GM21367 (cell line): Measurements from ENCODE around the gene TMOD2.
"Not testable (repeated sequence)": the region's sequence is repeated elsewhere in the genome, so short reads cannot be mapped to it uniquely, and the experiment has no call there.

Experiments used
- ATAC-seq: cut with Tn5 transposase; IDR thresholded peaks from one replicate; pipeline ENCODE4 v1.9.1; 2021; ENCODE audit not compliant: unreplicated experiment

The TMOD2 gene

GRCh38 chr15:51770902-51771301, 19.5 kb downstream of the TMOD2 start:
- ATAC-seq = no peak

GRCh38 chr15:51771773-51772172, 20.4 kb downstream of the TMOD2 start:
- no peak for ATAC-seq

GRCh38 chr15:51774916-51775315, 23.5 kb downstream of the TMOD2 start:
- ATAC-seq = no peak

GRCh38 chr15:51775967-51776816, 24.8 kb downstream of the TMOD2 start:
- peak; percentile 50 for ATAC-seq

GRCh38 chr15:51776952-51777569, 25.7 kb downstream of the TMOD2 start:
- ATAC-seq = peak; percentile 55

- ATAC-seq = no peak
Observed at GRCh38 chr15:51780636-51781035, 29.2 kb downstream of the TMOD2 start.

- no peak for ATAC-seq
Observed at GRCh38 chr15:51781506-51781905, 30.1 kb downstream of the TMOD2 start.

- no peak for ATAC-seq
Observed at GRCh38 chr15:51782357-51782896, 31.0 kb downstream of the TMOD2 start.

- no peak for ATAC-seq
Observed at GRCh38 chr15:51783967-51784366, 32.6 kb downstream of the TMOD2 start.

- ATAC-seq = not testable (repeated sequence)
Observed at GRCh38 chr15:51787130-51787529, 35.7 kb downstream of the TMOD2 start.

GRCh38 chr15:51792474-51792873, 41.1 kb downstream of the TMOD2 start:
- not testable (repeated sequence) for ATAC-seq

GRCh38 chr15:51793521-51794305, 42.3 kb downstream of the TMOD2 start:
- no peak for ATAC-seq

GRCh38 chr15:51796847-51797401, 45.5 kb downstream of the TMOD2 start:
- no peak for ATAC-seq

- no peak for ATAC-seq
Observed at GRCh38 chr15:51798281-51798680, 46.9 kb downstream of the TMOD2 start.

GRCh38 chr15:51799282-51800252, 48.2 kb downstream of the TMOD2 start:
- no peak for ATAC-seq

- ATAC-seq = no peak
Observed at GRCh38 chr15:51801391-51801835, 50.0 kb downstream of the TMOD2 start.

GRCh38 chr15:51802593-51802992, 51.2 kb downstream of the TMOD2 start:
- no peak for ATAC-seq

GRCh38 chr15:51803965-51804364, 52.6 kb downstream of the TMOD2 start:
- no peak for ATAC-seq

- no peak for ATAC-seq
Observed at GRCh38 chr15:51806123-51806522, 54.7 kb downstream of the TMOD2 start.

GRCh38 chr15:51809457-51809856, 58.1 kb downstream of the TMOD2 start:
- no peak for ATAC-seq
